Upper lobe of right lung (tissue), 1 donor: Measurements from ENCODE around the gene DHRS3. TPM values are rescaled to one million over a fixed set of nuclear protein-coding genes. Genes with fewer than 3 reads are reported as not detected.

Experiments
- ATAC-seq: fragments of 200-7000 bp; cut with Tn5 transposase; one replicate; pipeline ENCODE4 v1.9.1; 2020; ENCODE audit warnings: mild to moderate bottlenecking, moderate library complexity
- DNase-seq: peaks from one replicate; pipeline ENCODE4 v3.0.0-alpha.2; 2020
- H3K27ac ChIP-seq: fragments of 200-600 bp; one replicate; pipeline ENCODE4 v1.8.0; 2022
- H3K27me3 ChIP-seq: fragments of 200-600 bp; one replicate; pipeline ENCODE4 v1.8.0; 2022; ENCODE audit warnings: mild to moderate bottlenecking
- H3K36me3 ChIP-seq: fragments of 200-600 bp; one replicate; pipeline ENCODE4 v1.8.0; 2022
- H3K4me1 ChIP-seq: fragments of 200-600 bp; one replicate; pipeline ENCODE4 v1.8.0; 2022
- H3K4me3 ChIP-seq: fragments of 200-600 bp; one replicate; pipeline ENCODE4 v1.8.0; 2022; ENCODE audit warnings: mild to moderate bottlenecking
- H3K9me3 ChIP-seq: fragments of 200-600 bp; one replicate; pipeline ENCODE4 v1.8.0; 2022
- intact Hi-C: fragments of 100-400 bp; cut with DNase I; formaldehyde crosslinking; loops from one replicate; pipeline ENCODE4 v1.11.0; 2022
- total RNA-seq: library from RNA; stranded (reverse); fragmentation: NEBNext Ultra II Directional; extraction: Animal tissue kit (Norgen Biotek cat#: 25700); gene quantifications from one replicate; pipeline ENCODE4 v1.2.1, GENCODE V29; 2021
- TF ChIP-seq, protein P1 (sequence below): fragments of 200-600 bp; IDR thresholded peaks from one replicate; pipeline ENCODE4 v1.8.0; 2022; ENCODE audit warnings: antibody characterized with exemption
- donor health status: DM: no; HTN: yes; CAD: no; lungs with severe emphysema.

The DHRS3 gene
- total RNA-seq, 1 donor from 2014 or later: 106 TPM

GRCh38 chr1:12594966-12595756, 22.8 kb downstream of the DHRS3 start:
- Histone ChIP-seq H3K4me1 (peaks cover 86% of the 10 kb centered on the region), H3K36me3 (no peaks in the 10 kb centered on the region), H3K27ac (peak overlapping the region; percentile 85), H3K9me3 (no peaks in the 10 kb centered on the region), H3K4me3 (peak overlapping the region; percentile 43), H3K27me3 (no peaks in the 10 kb centered on the region)
- TF ChIP-seq, protein P1, sequence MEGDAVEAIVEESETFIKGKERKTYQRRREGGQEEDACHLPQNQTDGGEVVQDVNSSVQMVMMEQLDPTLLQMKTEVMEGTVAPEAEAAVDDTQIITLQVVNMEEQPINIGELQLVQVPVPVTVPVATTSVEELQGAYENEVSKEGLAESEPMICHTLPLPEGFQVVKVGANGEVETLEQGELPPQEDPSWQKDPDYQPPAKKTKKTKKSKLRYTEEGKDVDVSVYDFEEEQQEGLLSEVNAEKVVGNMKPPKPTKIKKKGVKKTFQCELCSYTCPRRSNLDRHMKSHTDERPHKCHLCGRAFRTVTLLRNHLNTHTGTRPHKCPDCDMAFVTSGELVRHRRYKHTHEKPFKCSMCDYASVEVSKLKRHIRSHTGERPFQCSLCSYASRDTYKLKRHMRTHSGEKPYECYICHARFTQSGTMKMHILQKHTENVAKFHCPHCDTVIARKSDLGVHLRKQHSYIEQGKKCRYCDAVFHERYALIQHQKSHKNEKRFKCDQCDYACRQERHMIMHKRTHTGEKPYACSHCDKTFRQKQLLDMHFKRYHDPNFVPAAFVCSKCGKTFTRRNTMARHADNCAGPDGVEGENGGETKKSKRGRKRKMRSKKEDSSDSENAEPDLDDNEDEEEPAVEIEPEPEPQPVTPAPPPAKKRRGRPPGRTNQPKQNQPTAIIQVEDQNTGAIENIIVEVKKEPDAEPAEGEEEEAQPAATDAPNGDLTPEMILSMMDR: no peak
- peak; percentile 87 for DNase-seq
- intact Hi-C loops: no loop called here
- ATAC-seq: peak; percentile 61

DNA sequence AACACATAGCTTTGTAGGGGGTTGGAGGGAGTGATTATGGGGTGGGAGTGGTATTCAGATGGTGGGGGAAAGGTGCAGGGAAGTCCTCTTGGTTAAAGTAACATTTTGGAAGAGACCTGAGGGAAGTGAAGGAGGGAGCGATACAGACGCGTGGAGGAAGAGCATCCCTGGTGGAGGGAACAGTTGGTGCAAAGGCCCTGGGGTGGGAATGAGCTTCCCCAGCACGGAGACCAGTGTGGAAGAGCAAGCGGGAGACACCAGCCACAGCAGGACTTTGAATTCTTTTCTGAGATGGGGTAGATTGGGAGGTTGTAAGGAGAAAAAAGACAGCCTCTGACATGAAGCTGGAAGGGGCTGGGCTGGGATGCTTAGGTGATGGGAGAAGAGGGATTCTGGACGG, 23.5 kb downstream of the DHRS3 start:
- H3K36me3 ChIP-seq: no peaks in the 10 kb centered on the region
- peak overlapping the region; percentile 55 for H3K27ac ChIP-seq
- no peaks in the 10 kb centered on the region for H3K9me3 ChIP-seq
- peaks cover 79% of the 10 kb centered on the region for H3K4me1 ChIP-seq
- intact Hi-C loops: no loop called here
- H3K4me3 ChIP-seq: no peak overlapping the region
- ATAC-seq: no peak
- H3K27me3 ChIP-seq: no peaks in the 10 kb centered on the region
- DNase-seq: no peak
- TF ChIP-seq, protein P1: no peak

DNA sequence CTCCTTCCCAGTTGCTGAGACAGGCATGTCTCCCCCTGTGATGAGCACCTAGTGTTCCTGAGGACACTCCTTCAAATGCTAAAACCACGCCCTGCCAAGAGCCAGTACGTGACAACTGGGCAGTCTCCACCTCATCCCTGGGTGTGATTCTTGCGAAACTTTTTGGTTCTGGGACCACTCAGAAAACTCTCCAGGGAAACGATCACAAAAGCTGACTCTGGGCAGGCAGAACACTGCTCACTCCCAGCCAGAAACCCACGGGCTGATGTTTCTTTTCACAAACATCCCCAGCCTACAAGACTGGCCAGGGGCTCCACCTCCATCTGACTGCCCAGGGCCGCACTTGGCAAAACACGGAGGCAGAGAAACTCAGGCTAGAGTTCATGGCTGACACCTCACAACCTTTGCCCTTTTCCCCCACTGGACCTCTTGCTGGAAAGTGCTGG, 24.4 kb downstream of the DHRS3 start:
- H3K4me1 ChIP-seq: peaks cover 71% of the 10 kb centered on the region
- DNase-seq: no peak
- no peak overlapping the region for H3K4me3 ChIP-seq
- peak overlapping the region; percentile 51 for H3K27ac ChIP-seq
- no peaks in the 10 kb centered on the region for H3K36me3 ChIP-seq
- no peaks in the 10 kb centered on the region for H3K9me3 ChIP-seq
- ATAC-seq: no peak
- TF ChIP-seq, protein P1: no peak
- intact Hi-C loops: no loop called here
- no peaks in the 10 kb centered on the region for H3K27me3 ChIP-seq

- DNase-seq (no peak), ATAC-seq (no peak)
- H3K36me3 ChIP-seq: no peaks in the 10 kb centered on the region
- H3K4me1 ChIP-seq: peaks cover 62% of the 10 kb centered on the region
- intact Hi-C loops: no loop called here
- H3K27me3 ChIP-seq: no peaks in the 10 kb centered on the region
- no peaks in the 10 kb centered on the region for H3K9me3 ChIP-seq
- H3K4me3 ChIP-seq: no peak overlapping the region
- no peak overlapping the region for H3K27ac ChIP-seq
- TF ChIP-seq, protein P1: no peak
These were observed 25.5 kb downstream of the DHRS3 start for GRCh38 chr1:12592496-12592895.

DNA sequence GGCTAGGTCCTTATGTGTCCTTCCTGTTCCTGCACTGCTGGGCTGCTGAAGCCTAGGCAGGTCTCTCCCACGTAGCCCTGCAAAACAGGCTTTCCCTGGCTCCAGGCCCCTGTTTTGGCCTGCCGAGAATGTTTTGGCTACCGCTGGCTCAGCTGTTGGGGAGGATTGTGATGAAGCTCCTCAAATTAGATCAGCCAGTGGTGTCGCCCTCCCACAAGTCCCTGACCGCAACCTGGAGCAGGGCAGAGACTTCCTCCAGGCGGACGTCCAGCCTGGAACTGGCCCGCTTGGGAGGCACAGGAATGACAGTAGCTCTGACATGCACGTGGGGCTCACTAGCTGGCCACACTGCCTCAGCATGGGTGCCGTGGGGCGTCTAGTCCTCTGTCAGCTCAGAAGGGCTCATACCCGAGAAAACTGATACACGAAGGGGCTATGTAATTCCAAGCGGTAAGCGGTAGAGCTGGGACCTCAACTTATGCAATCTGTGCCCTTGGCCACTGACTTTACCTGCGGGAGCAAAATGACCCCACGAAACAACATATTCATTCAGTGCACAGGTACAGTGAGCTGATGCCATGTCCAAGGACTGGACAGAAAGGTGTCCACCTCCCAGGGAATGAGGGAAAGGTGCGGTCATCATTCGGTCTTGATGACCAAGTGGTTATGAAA, 26.6 kb downstream of the DHRS3 start:
- TF ChIP-seq, protein P1: no peak
- Histone ChIP-seq H3K4me1 (peaks cover 51% of the 10 kb centered on the region), H3K4me3 (no peak overlapping the region), H3K9me3 (no peaks in the 10 kb centered on the region), H3K27ac (peak overlapping the region; percentile 30), H3K27me3 (no peaks in the 10 kb centered on the region), H3K36me3 (no peaks in the 10 kb centered on the region)
- no peak for DNase-seq
- ATAC-seq: no peak
- intact Hi-C loops: no loop called here
